NCI-H510A treated with DMSO at 0.1 percent for 48 hours (cell line): ENCODE data around the gene NR2E3.

Source experiments
- DNase-seq: peaks from one replicate; lab custom pipeline; 2025; lab: John Stamatoyannopoulos, UW

Gene NR2E3

DNA sequence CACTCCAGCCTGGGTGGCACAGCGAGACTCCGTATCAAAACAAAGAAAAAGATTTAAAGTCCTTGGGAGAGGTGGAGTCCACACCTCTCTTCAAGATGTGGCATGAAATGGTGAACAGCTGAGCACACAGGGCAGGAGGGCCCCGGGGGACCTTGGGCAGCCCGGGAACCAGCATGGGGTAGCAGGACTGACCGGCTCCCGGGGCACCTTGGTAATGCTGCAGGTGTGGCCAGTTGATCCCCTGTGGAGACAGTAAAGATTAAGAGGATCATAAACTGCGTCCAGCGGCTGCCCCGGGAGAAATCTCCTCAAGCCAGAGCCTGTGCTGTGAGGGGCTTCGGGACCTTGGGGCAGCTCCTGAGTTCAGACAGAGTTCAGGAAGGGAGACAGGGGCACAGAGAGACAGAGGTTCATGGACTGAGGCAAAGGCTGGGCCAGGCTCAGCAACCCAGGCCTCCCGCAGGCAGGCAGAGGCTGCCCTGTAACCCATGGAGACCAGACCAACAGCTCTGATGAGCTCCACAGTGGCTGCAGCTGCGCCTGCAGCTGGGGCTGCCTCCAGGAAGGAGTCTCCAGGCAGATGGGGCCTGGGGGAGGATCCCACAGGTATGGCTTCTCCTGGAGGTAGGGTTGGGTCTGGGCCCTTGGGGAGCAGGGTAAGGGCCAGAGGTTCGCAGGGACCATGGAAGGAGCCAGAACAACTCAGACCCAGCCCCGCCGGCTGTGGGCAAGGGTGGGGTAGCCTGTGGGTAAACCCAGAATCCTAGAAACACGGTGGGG is at the start of gene NR2E3:
NR2E3 (plus strand) TSS at position 299 of the 780 bp plus-strand sequence; CDS start at position 489, 190 bp downstream.
- no peak for DNase-seq

DNA sequence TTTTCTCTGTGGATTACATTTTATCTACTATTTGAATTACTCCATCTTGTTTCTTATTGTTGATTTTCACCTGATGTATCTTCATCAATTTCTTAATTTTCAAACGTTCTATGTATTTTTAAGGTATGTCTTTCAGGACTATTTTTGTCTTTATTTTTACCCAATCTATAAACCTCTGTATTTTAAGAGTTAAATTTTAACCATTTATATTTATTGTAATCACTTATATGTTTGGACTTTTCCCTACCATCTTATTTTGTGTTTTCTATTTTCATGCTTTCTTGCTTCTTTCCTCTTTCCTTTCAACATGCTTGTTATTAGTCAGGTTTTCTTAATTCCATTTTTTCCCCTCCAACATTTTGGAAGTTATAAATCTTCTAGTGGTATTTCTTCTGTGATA is 49.5 kb upstream of the NR2E3 start:
- DNase-seq = no peak

GRCh38 chr15:71761649-71762048 is 48.7 kb upstream of the NR2E3 start:
- DNase-seq = no peak

GRCh38 chr15:71768184-71768583 is 42.2 kb upstream of the NR2E3 start:
- DNase-seq = no peak

DNA sequence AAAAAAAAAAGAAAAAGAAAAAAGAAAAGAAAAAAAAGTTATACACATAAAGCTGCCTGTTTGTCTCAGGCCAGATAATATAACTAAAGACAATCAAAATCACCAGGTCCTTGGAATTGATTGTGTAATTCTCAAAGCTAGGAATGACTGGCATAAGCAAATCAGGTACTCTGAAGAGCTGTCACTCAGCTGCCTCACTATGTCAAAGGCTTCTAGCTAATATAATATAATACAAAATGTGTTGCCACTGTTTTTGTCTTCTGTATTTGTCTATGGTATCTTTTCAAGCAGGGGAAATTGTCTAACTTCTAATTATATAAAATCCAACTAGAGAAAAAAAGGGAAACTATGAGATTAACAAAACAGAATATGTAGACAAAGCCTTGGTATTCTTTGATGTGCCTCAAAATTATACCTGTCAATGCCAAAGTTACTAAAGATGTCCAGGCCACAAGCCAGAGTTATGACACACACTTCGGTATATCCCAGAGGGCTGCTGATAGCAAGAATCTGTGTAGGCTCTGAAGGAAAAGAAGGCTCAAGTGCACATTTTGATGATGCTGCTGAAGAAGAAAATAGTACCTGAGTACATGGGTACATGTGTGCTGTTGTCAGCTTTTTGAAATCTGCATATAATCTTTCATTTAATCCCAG is 37.0 kb upstream of the NR2E3 start:
- DNase-seq = no peak

- DNase-seq = no peak
These were observed 34.5 kb upstream of the NR2E3 start for GRCh38 chr15:71775856-71776255.

GRCh38 chr15:71776304-71776703 is 34.0 kb upstream of the NR2E3 start:
- DNase-seq = no peak

GRCh38 chr15:71777216-71777943 is 33.0 kb upstream of the NR2E3 start:
- no peak for DNase-seq

DNA sequence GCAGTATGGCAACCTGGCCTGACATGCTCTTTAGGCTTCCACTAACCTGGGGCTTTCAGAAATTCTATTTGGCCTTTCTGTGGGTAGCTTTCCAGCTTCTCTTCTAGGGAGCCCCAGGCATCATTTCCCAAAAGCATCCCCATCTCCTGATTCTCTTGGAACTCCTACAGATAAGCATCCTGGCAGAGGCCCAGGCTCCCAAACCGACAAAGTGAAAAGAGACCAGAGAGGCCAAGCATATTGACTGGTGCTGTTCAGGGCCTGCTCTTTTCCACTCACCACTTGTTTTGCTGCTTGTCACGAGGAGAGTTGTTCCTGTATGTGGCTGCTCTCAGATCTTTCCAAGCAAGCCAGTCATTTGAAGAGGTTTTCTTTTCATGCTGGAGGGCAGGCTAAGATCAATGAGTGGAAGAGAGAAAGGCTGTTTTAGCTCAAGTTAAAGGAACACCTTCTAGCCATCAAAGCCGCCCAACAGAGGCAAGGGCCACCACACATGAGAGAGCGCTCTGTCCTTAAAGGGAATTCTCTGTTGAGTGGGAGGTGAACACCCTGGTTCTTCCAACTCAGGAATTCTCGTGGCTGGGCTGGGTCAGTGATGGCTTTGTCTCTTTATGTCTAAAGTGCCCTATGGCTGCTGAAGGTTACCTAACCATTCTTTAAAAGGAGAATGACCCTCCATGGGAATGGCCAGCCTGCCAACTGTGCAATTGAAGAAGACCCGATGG is 31.1 kb upstream of the NR2E3 start:
- no peak for DNase-seq

DNA sequence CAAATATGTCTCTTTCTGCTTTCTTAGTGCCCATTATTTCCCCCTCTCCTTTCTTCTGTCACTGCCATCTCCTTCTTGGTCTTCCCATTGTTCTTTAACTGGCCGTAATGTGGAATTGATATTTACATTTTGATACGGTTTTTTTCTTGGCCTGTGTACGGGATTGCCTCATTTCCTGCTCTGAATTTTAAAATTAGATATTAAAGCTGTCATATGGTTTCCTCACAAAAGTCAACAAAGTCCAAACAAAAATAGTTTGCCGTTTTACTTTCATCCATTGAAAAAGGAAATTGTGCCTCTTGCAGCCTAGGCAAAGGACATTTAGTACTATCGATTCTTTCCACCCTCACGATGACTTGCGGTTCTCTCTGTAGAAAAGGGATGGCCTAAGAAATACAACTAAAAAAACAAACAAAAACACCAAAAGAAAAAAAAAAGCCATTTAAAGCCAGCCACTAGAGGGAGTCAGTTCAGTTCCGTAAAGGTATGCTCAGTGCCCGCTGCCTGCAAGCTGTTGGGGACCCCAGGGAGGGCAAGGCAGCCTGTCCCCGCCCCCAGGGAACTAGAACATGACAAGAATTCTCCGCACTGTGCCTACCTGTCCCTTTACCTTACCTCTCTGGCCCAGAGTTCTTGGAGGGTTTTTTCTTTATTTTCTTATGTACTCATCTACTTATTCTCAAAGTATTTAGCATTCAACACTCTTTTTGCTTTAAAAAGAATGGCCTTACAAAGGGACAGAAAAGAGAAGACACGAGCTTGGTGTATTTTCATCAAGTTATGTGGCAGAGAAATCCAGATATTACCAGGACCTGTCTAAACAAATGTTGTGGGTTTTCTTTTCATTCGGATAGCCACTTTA is 30.0 kb upstream of the NR2E3 start:
- no peak for DNase-seq

DNA sequence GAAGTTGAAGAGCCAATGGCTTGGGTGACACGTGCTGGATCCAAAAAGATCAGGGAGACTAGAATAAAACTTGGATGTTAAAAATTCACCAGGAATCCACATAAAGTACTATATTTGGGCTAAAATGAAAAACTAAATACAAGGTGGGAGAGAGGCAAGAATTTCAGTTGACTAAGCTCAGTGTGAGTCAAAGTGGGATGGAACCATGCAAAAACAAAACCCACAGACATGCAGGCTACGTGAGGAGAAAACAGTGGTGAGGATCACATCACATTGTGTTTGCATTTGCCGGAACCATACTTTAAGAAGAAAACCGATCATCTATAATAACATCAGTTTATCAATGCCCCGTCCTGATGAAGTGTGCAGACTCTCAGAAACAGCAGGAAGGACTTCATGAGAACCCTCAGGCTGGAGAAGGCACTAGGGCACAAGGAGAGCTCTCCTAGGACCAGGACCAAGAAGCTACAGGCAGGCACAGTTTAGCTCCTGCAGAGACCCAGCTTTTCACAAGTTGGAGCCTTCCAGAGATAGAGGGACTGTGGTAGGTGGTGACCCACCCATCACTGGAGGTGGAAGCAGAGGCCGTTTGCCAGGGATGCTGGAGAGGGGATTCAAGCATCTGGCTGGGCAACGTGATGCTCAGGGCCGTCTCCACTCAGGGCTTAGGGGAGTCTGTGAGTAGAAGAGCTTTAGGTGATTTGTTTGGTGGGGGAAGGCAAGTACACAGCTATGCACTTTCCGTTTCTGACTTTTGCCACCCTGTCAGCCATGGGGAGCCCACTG is 29.0 kb upstream of the NR2E3 start:
- no peak for DNase-seq

DNA sequence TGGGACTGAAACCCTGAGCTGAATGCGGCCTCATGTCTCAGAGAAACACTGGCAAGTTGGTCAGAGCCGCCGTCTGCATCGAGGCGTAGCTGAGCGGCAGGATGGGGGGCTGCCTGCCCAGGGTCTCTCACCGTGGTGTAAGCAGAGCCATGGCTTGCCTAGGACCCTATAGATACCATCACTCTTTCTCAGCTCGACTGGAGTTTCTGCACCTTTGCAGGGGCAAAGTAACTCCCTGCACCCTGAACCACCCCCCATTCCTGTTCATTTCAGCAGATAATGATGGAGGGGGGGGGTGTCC is 28.4 kb upstream of the NR2E3 start:
- DNase-seq = no peak

DNA sequence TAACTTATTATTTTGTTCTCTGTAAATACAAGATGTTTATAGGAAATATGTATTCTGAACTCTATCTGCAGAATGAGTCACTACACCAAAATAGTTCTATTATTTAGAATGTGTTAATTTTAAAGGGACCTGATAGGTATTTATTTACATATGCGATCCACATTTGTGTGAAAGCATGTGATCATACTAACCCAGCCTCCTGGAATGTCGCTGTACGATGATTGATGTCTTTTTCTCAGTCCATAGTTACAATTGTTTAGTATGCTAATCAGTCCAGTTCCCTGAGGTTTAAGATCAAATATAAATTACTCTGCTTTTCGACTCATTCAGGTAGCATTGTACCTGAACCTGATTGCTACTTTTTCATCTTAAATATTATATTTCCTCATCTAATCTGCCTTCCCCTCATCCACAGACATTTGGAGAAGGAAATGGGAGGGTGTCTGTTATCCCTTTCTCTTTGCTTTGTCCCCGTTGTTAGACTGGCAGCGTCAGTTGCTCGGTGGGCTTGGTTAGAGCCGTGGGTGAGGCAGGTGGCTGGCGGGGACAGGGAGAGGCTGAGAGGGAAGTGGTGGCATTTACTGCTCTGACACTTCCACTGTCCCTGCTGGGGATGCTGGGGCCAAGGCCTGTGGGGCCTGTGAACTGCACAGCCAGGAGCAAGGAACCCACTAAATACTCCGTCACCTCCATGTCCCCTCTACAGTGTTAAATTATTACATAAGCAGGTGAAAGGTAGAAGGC is 27.8 kb upstream of the NR2E3 start:
- no peak for DNase-seq

- DNase-seq = no peak
These were observed 25.6 kb upstream of the NR2E3 start for GRCh38 chr15:71784719-71785118.

- no peak for DNase-seq
These were observed 24.4 kb upstream of the NR2E3 start for GRCh38 chr15:71785996-71786395.

- no peak for DNase-seq
These were observed 23.7 kb upstream of the NR2E3 start for GRCh38 chr15:71786673-71787072.

DNA sequence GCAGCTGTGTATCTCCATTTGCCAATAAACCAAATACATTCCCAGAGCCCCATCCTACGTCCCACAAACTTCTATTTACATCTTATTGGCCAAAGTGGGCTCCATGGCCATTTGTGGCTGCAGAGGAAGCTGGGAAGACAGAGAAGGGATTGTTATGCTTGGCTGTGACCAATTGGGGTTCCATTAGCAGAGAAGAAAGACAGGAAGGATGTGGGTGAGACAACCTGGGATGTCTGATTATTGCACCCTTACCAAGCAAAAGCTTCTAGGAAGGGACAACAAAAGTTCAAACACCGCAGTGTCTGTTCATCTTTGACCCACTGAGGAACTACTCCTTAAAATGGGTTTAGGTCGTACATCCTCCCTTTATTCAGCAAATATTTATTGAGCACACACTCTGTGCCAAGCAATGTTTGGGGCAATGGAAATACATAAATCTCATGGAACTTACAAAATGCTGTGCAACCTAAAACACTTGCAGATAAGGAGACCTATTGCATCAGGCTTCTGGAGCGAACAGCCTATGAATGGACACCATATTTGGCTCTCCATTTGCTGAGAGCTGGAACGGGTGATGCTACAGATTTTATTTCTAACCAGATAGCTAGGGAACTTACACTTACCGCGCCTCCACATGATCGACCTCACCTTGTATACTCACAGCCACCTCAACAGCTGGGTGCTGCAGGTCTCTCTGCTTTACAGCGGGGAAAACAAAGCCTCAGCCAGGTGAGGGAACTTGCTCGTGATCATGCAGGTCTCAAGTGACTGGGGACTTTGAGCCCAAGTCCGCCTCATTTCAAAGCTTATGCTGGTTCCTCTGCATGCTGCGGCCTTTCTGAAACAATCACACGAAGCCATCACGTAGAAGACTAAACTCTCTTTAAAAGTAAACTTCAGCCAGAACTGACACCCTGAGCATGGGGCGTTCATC is 21.4 kb upstream of the NR2E3 start:
- DNase-seq = no peak

DNA sequence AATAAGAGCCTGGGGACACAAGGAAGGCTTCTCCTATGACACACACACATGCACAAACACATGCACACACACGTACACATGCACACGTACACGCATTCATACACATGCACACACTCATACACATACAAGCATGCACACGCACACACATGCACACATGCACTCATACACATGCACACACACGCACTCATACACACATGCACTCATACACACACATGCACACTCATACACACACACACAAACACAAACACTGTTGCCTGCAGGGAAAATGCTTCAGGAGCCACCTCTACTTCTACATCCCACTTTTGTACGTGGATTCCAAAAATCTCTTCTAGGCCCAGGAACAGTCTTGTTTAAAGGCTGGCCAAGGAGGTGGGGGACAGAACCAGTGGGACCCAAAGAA is 20.7 kb upstream of the NR2E3 start:
- no peak for DNase-seq

- DNase-seq = no peak
These were observed 20.3 kb upstream of the NR2E3 start for GRCh38 chr15:71790081-71790480.
